LNCaP clone FGC (cell line): ENCODE results near the gene SUCLG2.

Experiments used
- DNase-seq: peaks from one replicate; pipeline ENCODE4 v3.0.0-alpha.2; 2011; ENCODE audit warnings: low read depth
- H3K4me3 ChIP-seq: 2 replicates; pipeline ENCODE4 v1.5.1; 2011; ENCODE audit warnings: mild to moderate bottlenecking, low read depth, low read length, control low read depth
- TF ChIP-seq, protein P1 (sequence below): IDR thresholded peaks from 2 replicates; pipeline ENCODE4 v1.5.1; 2012; ENCODE audit warnings: mild to moderate bottlenecking; ENCODE audit not compliant: control insufficient read depth, insufficient read depth; ENCODE audit errors: extremely low read depth

The SUCLG2 gene

DNA sequence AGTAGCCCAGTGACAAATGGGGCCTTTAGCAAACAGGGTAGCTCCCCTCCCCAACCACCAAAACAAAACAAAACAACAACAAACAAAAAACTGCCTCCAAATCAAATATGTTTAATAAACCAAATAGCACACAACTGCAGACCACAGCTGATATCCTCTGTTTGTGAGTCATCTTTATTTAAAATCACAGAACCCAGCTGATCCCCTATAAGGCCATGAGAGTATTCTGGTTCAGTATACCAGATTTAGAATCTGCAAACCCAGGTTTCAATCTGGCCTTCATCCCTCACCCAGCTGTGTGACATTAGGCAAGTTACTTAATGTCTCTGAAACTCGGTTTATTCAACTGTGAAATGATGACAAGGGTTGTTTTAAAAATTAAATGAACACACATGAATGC, 124.5 kb downstream of the SUCLG2 start:
- no peak overlapping the region for H3K4me3 ChIP-seq
- no peak for DNase-seq
- TF ChIP-seq, protein P1, sequence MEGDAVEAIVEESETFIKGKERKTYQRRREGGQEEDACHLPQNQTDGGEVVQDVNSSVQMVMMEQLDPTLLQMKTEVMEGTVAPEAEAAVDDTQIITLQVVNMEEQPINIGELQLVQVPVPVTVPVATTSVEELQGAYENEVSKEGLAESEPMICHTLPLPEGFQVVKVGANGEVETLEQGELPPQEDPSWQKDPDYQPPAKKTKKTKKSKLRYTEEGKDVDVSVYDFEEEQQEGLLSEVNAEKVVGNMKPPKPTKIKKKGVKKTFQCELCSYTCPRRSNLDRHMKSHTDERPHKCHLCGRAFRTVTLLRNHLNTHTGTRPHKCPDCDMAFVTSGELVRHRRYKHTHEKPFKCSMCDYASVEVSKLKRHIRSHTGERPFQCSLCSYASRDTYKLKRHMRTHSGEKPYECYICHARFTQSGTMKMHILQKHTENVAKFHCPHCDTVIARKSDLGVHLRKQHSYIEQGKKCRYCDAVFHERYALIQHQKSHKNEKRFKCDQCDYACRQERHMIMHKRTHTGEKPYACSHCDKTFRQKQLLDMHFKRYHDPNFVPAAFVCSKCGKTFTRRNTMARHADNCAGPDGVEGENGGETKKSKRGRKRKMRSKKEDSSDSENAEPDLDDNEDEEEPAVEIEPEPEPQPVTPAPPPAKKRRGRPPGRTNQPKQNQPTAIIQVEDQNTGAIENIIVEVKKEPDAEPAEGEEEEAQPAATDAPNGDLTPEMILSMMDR = no peak

DNA sequence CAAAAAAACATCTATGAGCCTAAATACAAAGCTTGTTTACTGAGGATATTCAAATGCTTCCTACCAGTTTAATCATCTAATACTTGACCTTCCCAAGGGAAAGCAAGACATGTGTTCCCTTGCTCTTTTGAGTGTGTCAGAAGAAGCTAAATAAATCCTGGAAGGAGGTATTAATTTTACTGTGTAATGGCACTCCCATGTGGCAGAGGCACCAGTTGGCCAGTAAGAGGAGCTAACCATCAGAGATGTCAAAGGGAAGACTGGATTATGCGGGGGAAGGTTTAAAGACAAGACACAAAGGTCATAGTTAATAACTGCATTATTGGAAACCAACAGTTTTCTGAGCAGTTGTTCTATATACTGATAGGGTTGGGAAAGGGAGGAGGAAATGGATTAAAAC, 125.1 kb downstream of the SUCLG2 start:
- H3K4me3 ChIP-seq = no peak overlapping the region
- TF ChIP-seq, protein P1 = peak; percentile 16; the same call in 1 of the 2 replicates
- no peak for DNase-seq

DNA sequence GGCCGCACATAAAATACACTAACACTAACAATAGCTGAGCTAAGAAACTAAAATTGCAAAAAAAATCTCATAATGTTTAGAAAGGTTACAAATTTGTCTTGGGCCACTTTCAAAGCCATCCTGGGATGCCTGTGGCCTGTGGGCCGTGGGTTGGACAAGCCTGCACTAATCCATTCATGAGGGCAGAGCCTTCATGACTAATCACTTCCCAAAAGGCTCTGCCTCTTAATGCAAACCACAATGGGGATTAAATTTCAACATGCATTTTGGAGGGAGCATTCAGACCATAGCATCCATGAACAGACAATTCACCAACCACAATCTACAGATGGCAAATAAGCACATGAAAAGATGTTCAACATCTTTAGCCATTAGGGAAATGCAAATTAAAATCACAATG, 128.2 kb downstream of the SUCLG2 start:
- TF ChIP-seq, protein P1 = no peak
- H3K4me3 ChIP-seq = no peak overlapping the region
- no peak for DNase-seq

DNA sequence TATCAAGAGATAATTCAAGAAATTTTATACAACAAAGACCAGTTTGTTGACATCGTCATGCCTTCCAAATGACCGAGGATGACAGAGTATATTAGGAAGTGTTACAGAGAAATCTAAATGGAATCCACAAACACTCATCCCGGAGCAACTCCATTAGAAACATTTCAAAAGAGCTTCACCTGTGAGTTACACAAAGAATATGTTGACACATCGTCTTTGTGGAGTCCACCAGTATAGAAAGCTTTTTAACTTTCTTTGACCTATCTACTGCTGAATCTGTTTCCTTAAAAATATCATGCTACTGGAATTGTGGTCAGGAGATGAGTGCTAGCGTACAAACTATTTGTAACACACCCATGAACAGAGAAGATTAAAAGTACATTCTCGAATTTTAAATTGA, 130.4 kb downstream of the SUCLG2 start:
- TF ChIP-seq, protein P1 = no peak
- no peak overlapping the region for H3K4me3 ChIP-seq
- no peak for DNase-seq

DNA sequence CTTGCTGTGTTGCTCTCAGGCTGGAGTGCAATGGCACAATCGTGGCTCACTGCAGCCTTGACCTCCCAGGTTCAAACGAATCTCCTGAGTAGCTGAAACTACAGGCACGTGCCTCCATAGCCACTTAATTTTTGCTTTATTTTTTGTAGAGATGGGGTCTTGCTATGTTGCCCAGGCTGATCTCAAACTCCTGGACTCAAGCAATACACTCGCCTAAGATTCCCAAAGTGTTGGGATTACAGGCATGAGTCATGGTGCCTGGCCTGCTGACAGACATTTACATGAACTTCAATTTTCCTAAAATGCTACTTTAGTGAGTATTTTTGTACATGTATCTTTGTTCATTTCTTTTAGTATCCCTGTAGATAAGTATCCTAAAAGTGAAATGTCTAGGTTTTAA, 132.3 kb downstream of the SUCLG2 start:
- TF ChIP-seq, protein P1 = no peak
- DNase-seq = no peak

DNA sequence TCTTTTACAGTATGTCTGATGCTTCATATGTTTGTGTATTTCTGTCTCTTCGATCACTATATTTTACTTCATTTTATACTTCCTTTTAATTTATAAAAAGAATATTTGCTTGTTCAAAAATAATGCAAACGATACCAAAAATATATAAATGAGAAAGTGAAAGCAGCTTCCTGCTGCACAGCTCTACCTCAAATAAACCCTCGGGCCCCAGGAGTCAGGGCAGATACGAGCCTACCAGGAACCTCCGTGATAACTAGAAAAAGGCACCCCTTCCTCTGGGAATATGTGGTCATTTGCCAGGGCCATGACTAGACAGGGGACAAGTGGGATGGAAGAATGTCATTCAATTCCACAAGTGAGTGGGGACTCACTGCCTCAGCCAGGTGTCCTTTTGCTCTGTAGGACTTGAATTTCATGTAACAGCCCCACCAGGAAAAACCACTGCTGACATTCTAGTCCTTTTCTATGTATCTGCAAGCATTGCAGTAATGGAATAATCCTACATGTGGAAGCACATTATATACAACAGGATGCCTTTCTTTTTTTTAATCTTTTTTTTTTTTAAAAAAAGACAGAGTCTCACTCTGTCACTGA, 133.3 kb downstream of the SUCLG2 start:
- TF ChIP-seq, protein P1 = no peak
- DNase-seq = no peak
- H3K4me3 ChIP-seq = no peak overlapping the region

More for the DNA sequence above, 132.3 kb downstream of the SUCLG2 start:
- no peak overlapping the region for H3K4me3 ChIP-seq

DNA sequence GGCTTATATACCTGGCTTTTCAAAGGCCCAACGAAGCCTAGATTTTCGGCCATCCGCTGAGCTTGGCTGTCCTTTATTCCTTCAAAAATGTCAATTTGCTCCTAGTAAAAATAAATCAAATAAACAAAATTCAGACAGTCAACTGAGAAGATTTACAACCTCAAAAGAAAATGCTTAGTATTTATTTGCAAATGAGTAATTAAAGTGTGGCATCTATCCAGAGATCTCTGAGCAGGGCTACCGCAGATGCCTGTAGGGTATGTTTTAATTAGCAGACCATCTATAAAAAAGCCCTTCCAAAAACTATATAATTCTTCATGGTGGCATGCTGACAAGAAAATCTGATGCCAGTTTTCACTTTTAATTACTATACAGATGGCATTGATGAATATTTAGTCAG, 136.2 kb downstream of the SUCLG2 start:
- DNase-seq = peak; percentile 71
- TF ChIP-seq, protein P1 = no peak
- H3K4me3 ChIP-seq = no peak overlapping the region
